Measurements from ENCODE around the gene DNAJB14.

DNAJB14 gene

DNA sequence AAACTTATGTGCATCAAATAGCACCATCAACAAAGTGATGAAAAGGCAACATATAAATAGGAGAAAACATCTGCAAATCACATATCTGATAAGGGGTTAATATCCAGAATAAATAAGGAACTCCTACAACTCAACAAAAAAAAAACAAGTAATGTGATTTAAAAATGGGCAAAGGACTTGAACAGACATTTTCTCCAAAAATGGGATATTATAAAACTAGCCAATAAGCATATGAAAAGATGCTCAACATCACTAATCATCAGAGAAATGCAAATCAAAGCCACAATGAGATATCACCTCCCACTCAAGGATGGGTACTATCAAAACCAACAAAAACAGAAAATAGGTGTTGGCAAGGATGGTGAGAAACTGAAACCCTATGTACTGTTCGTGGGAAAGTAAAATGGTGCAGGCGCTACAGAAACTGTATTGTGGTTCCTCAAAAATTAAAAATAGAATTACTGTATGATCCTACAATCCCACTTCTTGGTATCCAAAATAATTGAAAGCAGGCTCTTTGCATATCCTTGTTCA lies 2.4 kb downstream of the DNAJB14 start:
- DNase-seq, result no peak

DNA sequence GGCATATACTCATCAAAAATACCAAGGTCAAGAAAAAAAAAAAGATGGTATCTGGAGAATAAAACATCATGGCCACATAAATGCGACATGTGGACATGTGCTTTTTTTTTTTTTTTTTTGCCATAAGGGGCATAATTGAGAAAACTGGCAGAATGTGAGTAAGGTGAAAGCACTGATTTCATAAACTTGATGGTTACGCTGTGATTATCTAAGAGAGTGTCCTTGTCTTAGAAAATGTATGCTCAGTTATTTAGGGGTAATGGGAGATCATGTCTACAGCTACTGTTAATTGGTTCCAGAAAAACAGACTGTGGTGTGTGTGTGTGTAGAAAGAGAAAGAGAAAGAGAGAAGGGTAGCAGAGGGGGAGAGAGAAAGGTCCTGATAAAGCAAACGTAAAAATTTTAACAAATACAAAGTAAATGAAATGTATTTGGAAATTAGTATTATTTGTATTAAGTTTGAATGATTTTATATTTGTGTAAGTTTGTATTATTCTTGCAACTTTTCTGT lies 8.1 kb downstream of the DNAJB14 start:
- no peak for DNase-seq

DNA sequence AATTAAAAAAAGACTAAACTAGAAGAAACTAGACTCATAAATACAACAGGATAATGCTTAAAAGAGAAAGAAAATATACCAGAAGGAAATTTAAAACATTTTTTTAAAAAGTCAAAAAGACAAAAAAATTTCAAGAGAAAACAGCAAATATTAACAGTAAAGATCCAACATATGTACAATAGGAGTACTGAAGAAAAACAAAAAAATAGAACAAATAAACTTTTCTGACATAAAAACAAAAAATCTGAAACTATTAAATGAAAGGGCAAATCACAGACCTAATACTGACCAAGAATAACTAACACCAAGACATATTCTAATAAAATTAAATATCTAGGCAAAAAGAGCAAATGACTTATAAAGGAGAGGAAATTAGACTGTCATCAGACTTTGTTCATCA lies 11.5 kb downstream of the DNAJB14 start:
- no peak for DNase-seq

DNA sequence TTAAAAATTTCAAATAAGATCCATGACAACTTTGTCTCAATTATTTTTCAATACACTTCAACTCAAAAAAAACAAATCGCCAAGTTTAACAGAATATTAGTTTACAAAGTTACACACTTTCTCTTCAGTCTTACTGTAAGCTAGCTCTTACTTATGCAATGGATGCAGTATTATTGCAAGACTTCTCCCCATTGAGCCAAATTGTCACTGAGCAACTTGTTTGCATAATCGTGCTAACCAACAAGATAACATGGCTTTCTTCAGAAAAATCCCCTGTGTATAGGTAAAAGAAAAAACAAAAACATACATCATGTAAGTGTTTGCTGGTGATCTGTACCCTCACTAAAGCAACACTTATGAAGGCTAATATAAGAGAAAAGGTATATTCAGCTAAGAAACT lies 18.9 kb downstream of the DNAJB14 start:
- no peak for DNase-seq

DNA sequence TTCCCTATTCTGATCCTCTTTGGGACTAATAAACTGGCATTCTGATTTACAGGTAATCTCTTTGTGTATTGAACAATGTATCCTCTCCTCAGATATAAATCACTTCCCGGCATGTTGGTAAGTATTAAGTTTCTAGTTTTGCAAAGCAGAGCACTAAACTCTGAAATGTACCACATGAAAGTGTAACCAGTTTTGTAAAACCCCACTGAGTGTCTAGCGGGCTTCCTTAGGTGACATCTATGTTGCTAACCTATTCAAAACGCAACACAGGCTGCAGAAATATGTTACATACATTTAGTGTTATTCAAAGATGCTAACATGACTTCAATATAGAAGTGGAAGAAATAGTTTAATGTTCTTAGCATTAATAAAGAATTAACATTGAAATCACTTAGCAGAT lies 25.2 kb downstream of the DNAJB14 start:
- DNase-seq, result no peak

DNA sequence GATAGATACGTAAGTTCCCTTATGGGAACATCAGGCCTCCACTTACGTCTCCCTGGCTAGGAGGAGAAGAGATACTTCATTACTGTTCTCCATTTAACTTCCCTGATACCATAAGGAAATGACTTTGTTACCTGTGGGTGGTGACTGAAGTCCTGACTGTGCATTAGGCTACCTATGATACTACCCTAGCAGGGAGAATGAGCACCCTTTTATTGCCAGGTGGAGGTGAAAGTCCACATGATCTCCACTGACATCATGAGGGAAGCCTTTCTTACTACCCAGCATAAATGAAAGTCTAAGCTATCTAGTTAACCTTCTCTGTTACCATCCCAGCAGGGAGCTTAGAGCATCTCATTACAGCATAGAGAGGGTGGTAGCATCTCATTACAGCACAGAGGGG lies 27.8 kb downstream of the DNAJB14 start:
- no peak for DNase-seq

DNA sequence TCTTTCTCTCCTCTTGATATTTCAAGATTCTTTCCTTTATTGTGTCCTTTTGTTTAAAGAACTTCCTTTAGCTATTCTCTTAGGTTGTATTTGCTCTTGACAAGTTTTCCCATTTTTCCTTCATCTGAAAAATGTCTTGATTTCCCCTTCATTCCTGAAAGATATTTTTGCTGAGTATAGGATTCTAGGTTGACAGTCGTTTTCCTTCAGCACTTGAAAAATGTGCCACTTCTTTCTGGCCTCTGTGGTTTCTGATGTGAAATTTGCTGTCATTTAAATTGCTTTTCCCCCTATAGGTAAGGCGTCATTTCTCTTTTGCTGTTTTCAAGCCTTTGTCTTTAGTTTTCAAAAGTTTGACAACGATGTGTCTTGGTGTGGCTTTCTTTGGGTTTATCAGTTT lies 28.8 kb downstream of the DNAJB14 start:
- no peak for DNase-seq

DNA sequence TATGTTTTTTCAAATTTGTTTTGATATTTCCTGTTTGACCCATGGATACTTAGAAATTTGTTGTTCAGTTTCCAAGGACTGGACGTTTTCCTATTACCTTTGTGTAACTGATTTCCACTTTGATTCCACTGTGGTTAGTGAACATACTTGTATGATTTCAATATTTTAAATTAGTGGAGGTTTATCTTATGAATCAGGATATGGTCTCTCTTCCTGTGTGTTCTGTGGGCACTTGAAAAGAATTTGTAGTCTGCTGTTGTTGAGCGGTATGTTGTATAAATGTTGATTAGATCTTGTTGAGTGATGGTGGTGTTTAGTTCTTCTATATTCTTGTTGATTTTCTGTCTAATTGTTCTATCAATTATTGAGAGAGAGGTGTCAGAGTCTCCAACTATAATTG lies 31.0 kb downstream of the DNAJB14 start:
- no peak for DNase-seq

DNA sequence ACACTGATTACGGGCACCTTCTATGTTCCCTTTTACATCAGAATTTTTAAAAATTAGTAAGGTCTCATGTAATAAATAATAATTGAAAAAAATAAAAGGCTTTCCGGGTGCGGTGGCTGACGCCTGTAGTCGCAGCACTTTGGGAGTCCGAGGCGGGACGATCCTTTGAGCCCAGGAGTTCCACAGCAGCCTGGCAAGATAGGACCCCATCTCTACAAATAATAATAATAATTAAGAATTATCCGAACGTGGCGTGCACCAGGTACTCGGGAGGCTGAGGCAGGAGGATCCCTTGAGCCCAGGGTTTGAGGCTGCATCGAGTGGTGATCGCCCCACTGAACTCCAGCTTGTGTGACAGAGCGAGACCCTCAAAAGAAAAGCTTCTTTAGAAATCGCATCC lies 51.4 kb downstream of the DNAJB14 start:
- no peak for DNase-seq

DNA sequence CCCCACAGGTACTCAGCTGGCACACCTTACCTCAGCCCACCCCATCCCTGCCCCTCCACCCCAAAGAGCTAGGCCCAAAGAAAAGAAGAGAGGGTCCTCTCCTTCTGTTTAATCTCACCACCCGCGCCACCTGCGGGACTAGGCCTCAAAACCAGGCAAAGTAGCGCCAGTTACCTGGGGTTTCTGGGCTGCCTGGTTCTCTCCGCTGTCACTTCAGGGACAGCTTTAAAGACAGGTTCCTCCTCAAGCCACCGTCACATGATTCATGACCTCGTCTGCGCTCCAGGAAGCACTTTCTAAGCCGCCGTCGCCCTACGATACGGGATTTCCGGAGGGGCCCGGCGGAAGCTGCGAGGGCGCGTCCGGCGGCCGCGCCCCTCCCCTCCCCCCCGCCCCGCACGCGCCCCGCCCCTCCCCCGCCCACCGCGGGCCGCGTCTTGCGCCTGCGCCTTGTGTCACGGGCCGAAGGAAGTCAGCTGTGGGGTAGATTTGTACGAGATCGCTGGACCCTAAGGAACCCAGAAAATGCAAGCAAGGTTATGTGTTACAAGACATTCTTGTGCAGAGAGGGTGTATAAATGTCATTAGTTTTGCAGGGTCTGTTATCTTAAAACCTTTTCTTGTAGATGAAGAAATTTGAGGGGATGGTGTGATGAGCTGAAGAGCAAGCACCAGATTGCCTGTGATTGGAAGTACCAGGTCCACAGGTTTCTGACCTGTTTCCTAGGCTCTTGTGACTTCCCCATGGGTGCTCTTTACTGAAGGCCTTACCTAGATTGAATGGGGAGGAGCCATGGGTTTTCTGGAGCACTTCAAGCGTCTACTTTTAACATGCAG lies 52.0 kb downstream of the DNAJB14 start, which contains the start of gene LAMTOR3:
TSS of gene LAMTOR3 (minus strand) at position 267 of the 837 bp plus-strand sequence. CDS start 464 bp downstream, outside the sequence.
- DNase-seq, result peak; percentile 61

DNA sequence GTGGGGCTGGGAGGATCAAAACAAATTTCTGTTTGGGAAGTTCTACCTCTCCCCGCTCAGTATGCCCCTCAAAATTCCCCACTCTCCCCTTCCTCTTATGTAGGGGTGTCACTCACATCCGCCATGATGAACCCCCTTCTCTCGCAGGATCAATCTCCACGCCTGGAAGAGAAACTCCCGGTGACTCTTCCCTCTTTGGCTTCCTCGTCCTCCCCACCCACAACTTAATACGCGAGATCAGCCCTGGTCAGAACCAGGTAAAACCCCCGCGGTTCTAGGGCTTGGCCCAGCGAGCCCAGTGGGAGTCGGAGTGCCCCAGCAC lies 52.6 kb downstream of the DNAJB14 start:
- DNase-seq, result no peak

DNA sequence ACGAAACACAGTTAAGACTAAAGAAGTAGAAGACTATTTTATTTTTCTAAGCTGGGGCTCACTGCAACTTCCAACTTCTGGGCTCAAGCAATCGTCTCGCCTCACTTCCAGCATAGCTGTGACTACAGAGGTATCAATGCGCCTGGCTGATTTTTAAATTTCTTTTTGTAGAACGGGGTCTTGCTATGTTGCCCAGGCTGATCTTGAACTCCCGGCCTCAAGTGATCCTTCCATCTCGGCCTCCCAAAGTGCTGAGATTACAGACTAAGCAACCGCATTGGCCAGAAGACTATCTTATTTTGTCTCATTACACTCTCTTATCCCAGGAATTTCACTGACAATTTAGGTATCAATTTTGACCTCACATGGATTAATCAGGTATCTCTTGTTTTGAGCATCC lies 53.4 kb downstream of the DNAJB14 start:
- no peak for DNase-seq

DNA sequence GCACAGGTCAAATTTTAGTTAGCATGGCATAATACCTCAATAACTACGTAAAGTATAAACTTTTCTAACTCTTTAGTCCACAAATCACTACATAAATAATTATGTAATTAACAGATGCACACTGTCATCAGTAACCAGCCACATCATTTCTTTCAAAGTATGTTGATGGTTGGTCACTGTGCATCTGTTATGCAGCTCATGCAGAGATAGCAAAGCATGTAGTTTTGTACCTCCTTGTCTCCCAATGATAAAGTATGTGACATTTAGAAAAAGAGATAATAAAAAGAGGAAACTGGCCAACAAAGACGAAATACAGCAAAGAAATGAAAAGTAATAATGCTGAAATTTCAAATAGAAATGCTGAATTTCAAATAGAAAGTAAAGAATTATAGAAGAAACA lies 55.1 kb downstream of the DNAJB14 start:
- no peak for DNase-seq

DNA sequence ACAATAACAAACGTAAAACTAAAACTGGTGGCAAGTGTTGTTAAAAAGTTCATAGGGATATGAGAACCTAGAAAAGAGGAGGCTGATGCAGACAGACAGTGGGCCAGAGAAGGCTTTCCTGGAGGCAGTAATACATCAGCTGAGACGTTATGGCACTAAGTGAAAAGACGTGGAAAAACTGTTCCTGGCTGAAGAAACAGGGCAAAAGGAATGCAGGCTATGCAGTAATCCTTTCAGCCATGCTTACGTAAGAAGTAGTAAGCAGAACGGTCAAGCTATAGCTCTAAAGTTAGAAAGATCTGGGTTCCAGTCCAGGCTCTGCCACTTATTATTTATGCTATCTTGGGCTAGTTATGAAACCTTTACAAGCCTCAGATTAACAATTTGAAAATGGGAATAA lies 58.6 kb downstream of the DNAJB14 start:
- no peak for DNase-seq

DNA sequence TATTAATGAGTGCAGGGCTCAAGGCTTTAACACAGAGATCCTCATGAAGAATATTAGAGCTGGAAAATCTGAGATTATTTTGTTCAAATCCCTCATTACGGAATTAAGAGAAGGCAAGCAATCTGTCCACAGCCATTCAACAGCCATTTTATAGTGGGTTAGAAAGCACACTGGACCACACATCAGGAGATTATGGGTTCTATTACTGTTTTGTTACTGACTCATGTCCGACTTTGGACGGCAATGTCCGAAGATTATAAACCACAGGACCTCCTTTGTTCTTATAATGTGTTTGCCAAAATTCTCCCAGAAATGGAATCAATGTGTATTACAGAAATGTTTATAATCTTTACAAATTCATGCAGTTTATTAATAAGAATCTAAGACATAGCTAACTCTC lies 60.3 kb downstream of the DNAJB14 start:
- DNase-seq, result no peak

DNA sequence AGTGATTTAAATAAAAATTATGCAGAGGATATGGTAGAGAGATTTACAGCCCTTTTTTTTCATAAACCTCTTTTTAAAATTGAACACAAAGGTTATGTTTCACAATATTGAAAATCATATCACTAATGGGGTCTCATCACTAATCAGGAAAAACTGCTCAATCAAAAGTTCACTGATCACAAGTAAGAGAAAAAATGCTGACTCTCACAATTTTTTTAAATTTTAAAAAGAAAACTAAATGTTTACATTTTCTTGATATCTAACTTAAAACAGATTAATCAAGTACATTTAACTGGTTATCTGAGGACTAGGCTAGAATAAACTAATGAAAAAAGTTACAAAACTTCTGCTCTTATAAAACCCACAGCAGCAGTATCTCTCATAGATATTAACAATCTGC lies 60.7 kb downstream of the DNAJB14 start:
- no peak for DNase-seq

DNA sequence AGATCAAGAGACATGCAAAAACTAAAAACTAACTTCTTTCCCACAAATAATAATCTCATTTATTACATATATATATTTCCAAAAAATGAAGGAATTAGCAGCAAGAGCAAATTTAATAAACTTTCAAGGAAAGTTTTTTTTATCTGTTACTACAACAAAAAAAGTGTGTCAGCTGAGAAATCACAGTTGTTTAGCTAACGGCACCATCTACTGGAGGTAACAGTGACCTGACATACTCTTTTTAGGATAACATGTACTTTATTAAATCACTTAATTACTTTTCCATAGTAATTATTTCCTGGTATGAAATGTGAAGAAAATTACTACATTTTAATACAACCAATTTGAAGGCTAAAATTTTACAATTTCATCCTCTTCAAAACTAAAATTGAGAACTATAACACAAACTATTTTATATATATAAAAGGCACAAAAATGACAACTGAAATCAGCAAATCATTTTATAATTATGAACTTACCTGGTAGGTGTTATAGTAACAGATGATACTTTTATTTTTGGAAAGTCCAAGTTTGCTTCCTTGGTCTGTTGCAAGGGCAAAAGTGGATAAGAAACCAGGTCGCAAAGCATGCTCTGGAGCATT lies 61.3 kb downstream of the DNAJB14 start:
- DNase-seq, result peak; percentile 1

DNA sequence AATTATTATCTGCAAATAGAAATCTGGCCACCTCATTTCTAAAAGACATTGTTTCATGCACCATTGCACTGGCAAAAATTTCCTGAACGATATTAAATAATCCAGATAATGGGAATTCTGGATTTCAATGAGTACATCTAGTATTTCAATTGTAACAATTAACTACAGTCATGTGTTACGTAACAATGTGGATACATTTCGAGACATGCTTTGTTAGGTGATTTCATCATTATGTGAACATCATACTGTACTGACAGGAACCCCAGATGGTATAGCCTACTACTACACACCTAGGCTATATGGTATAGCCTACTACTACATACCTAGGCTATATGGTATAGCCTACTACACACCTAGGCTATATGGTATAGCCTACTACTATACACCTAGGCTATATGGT lies 67.0 kb downstream of the DNAJB14 start:
- DNase-seq, result no peak

DNA sequence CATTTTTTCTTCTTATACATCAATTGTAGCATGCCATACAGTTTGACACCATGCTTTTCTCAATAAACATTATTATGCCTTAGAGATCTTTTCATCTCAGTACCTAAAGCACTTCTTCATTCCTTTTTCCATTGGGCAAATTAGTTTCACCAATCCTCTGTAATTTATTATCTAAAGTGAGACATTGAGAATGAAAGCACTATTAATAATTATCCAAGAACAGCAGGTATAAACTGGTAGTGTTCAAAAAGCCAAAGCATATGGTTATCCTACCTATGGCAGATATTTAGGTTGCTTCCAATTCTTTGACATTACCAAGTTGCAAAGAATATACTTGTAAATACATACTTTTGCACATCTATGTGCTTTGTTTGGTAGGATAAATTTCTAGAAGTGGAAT lies 67.8 kb downstream of the DNAJB14 start:
- no peak for DNase-seq

DNA sequence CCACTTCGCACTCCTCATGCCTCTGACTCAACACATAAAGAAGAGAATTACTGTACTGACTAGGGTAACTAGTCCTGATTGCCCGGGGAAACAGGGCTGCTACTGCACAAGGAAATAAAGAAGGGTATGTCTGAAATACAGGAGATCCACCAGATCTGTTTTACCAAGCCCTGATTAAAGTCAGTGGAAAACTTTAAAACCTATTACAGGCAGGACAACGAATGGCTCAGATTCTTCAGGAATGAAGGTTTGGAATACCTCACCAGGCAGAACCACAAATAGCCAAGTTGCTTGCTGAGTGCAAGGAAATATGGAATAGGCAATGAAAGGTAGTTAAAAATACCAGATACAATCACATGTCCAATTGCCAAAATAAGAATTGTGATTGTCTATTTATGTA lies 69.5 kb downstream of the DNAJB14 start:
- DNase-seq, result no peak

DNA sequence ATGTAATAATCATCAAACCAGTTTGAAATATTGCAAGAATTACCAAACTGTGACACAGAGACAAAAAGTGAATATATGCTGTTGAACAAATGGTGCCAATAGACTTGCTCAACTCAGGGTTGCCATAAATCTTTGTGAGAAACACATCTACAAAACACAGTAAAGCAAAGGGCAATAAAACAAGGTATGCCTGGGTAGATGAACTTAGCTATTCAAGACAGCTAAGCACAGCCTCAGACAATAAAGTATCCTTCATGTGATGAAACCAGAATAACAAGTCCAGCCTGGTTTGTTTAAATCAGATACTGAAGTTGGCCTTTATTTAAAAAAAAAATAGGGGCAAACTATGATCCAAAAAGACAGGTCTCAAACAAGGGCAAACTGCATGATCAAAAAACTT lies 71.3 kb downstream of the DNAJB14 start:
- no peak for DNase-seq

DNA sequence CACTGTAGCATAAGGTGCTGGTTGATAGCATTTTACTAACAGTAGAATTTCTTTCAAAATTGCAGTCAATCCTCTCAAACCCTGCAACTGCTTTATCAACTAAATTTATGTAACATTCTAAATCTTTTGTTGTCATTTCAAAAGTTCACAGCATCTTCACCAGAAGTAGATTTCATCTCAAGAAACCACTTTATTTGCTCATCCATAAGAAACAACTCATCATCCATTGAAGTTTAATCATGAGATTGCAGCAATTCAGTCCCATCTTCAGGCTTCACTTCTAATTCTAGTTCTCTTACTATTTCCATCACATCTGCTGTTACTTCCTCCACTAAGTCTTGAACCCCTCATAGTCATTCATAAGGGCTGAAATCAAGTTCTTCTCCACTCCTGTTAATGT lies 73.8 kb downstream of the DNAJB14 start:
- no peak for DNase-seq

DNA sequence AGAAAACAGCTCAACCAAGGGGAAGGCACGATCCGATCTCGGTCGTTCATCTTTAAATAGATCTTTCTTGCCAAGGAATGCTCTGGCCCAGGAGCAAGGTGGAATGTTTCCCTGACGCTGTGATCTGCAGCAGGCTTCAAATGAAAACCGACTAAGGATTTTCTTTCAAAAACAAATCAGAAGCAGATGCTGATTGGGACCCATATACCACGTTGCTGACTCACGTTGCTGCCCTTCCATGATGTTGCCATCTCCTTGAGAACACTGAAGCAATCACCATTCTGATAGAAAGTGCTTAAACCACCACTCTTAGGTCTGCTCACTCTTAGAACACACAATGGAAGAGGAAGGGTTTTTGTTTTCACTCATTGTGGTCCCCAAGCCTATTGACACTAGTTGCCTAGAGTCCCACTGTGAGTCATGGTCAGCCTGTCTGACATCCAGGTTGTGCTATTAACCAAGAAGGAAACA lies 78.3 kb downstream of the DNAJB14 start:
- no peak for DNase-seq

DNA sequence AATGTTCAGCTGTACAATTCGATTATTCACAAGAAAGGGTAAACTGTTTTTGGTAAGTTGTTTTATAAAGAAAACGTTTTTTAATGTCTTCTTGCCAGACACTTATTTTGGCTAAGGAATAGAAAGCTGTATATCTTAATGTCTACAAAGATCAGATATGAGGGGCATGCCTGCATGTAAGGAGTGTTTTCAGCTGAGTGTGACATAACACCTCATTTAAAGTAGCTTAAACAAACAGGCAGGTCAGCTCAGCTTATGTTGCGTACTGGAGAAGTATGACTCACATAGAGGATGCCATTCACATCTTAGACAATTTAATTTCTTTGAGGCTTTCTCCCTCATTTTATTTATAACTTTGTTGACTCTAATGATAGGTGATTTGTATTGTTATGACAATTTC lies 82.6 kb downstream of the DNAJB14 start:
- no peak for DNase-seq

Measured in DMS 273 treated with DMSO at 0.1 percent for 48 hours (cell line).